Activated CD4-positive, alpha-beta memory T cell treated with anti-CD3 and anti-CD28 coated beads for 36 hours (primary cell): ENCODE results near the gene ZBTB7A. TPM values are rescaled to one million over a fixed set of nuclear protein-coding genes. Genes with fewer than 3 reads are reported as not detected.

Source experiments
- CTCF ChIA-PET: fragments of 350-600 bp; sonication (Branson Sonifier 250); formaldehyde crosslinking; loops from one replicate; lab custom pipeline; 2021; ENCODE audit warnings: antibody characterized with exemption, inconsistent platforms; lab: Charles Lee
- POLR2A ChIA-PET: fragments of 350-600 bp; sonication (Branson Sonifier 250); formaldehyde crosslinking; loops from one replicate; lab custom pipeline; 2021; ENCODE audit warnings: antibody characterized with exemption; lab: Charles Lee
- DNase-seq: peaks from one replicate; pipeline ENCODE4 v3.0.0-alpha.2; 2020
- H3K27ac Mint-ChIP-seq: one replicate; pipeline ENCODE4 v1.8.0; 2021; ENCODE audit warnings: mixed read lengths
- H3K27me3 Mint-ChIP-seq: one replicate; pipeline ENCODE4 v1.8.0; 2021; ENCODE audit warnings: mixed read lengths
- H3K36me3 Mint-ChIP-seq: one replicate; pipeline ENCODE4 v1.8.0; 2021; ENCODE audit warnings: mixed read lengths
- H3K4me1 Mint-ChIP-seq: one replicate; pipeline ENCODE4 v1.8.0; 2021; ENCODE audit warnings: low read depth, mixed read lengths
- H3K4me3 Mint-ChIP-seq: one replicate; pipeline ENCODE4 v1.8.0; 2021; ENCODE audit warnings: mild to moderate bottlenecking, mixed read lengths
- H3K9me3 Mint-ChIP-seq: one replicate; pipeline ENCODE4 v1.8.0; 2021; ENCODE audit warnings: mixed read lengths
- intact Hi-C: fragments of 100-400 bp; cut with micrococcal nuclease; formaldehyde crosslinking; loops from one replicate; pipeline ENCODE4 v1.15.1; 2023
- total RNA-seq, 2 experiments: library from RNA; stranded (reverse); gene quantifications; one replicate each; pipeline ENCODE4 v1.2.3, GENCODE V29; 2021

ZBTB7A gene
- total RNA-seq, 2 experiments from 2014 or later = 31.0 to 32.5 TPM

DNA sequence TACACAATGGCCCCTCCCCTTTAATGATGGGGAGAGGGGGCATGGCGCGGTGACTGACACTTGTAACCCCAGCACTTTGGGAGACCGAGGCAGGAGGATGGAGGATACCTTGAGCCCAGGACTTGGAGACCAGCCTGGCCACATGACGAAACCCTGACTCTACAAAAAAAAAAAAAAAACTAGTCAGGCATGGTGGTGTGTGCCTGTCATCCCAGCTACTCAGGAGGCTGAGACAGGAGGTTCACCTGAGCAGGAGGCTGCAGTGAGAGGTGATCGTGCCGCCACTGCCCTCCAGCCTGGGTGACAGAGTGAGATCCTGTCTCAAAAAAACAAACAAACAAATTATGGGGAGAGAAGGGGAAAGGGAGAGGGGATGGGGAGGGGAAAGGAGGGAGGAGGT lies 13.8 kb upstream of the ZBTB7A start:
- intact Hi-C loops = no loop called here
- ChIA-PET POLR2A (no interaction called here), CTCF (no interaction called here)

DNA sequence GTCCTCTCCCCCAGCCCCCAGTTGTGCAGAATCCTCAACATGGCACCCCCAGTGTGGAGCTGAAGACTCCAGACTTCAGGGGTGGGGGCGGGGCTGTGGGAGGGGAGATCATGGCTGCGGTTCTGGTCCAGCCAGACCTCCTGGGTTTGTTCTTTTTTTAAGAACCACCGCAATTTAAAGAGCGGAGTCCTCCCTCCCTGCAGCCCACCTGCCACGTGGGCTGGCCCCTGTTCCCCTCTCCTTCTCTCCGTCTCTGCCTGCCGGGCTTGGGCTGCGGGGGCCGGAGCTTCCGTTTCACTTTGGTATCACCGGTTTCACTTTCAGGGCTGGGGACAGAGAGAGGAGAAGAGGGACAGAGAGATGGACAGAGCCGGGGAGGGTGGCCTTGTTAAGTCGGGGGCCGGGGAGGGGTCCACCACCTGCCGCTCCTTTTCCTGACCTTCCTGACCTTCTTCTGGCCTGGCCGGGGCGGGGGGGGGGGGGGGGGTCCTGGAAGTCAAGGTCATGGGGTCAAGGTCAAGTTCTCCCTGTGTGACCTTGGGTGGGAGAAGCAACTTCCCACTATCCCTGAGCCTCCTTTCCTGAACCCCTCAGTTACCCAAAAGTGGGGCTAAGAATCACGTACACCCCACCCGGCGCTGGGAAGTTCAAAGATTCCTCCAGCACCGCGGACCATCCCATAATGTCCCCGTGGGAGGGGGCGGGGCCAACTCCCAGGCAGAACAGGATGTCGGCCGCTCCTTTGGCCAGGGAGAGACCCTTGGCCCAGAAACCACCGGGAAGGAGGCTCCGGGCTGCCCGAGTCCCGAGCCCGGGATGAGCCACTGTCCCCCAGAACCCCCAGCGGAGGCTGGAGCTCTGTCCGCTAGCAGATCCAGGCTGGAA lies 11.3 kb upstream of the ZBTB7A start:
- intact Hi-C loops = no loop called here
- Mint-ChIP-seq H3K4me1 (peaks cover 20% of the 10 kb centered on the region), H3K27ac (peak overlapping the region; percentile 75), H3K4me3 (peak overlapping the region; percentile 64), H3K36me3 (no peaks in the 10 kb centered on the region), H3K27me3 (no peaks in the 10 kb centered on the region), H3K9me3 (no peaks in the 10 kb centered on the region)
- POLR2A ChIA-PET = interaction anchor here (1.2 to 1.5 kb wide), 3 partner anchors 9 to 36 kb away, joined by 3 to 4 read pairs (median 3); no protein-coding TSS in a partner anchor
- DNase-seq = peak; percentile 77
- CTCF ChIA-PET = no interaction called here

More for the DNA sequence above, 13.8 kb upstream of the ZBTB7A start:
- Mint-ChIP-seq H3K27me3 (no peaks in the 10 kb centered on the region), H3K27ac (no peak overlapping the region), H3K9me3 (no peaks in the 10 kb centered on the region), H3K4me1 (peaks cover 29% of the 10 kb centered on the region), H3K4me3 (no peak overlapping the region), H3K36me3 (no peaks in the 10 kb centered on the region)
- no peak for DNase-seq

DNA sequence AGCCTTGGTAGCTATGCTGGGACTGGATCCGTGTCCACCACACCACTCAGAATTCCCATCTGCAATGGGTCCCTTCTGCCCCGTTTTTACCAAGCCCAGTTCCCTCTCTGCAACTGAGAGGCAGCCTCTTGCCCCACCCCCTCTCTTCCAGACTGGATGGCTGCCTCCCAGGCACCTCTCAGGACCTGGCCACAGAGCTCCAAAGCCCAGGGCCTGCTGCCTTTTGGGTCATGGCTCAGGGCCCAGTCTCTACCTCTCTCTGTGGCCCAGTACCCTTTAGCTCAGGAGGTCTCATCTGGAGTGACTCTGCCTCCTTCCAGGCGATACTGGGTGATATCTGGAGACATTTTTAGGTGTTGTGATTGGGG lies 10.3 kb upstream of the ZBTB7A start:
- Mint-ChIP-seq H3K27ac (no peak overlapping the region), H3K9me3 (no peaks in the 10 kb centered on the region), H3K4me3 (no peak overlapping the region), H3K36me3 (no peaks in the 10 kb centered on the region), H3K27me3 (no peaks in the 10 kb centered on the region), H3K4me1 (peaks cover 17% of the 10 kb centered on the region)
- CTCF ChIA-PET = no interaction called here
- intact Hi-C loops = no loop called here
- no peak for DNase-seq
- POLR2A ChIA-PET = interaction anchor here (1.2 to 1.5 kb wide), 2 partner anchors 11 to 37 kb away, joined by 3 to 4 read pairs; no protein-coding TSS in a partner anchor

DNA sequence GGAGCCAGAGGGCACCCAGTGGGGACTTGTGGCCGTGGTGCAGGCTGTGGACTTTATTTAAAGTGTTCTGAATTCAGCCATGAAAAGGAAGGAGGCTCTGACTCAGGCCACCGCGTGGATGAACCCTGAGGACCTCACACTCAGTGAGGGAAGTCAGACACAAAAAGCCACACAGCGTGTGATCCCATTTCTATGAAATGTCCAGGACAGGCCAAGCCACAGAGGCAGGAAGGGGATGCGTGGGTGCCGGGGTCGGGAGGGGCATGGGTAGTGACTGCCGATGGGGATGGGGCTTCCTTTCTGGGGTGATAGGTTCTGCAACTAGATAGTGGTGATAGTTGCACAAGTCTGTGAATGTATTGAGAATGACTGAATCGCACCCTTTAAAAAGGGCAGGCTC lies 8.7 kb upstream of the ZBTB7A start:
- Mint-ChIP-seq H3K36me3 (no peaks in the 10 kb centered on the region), H3K4me1 (peaks cover 17% of the 10 kb centered on the region), H3K9me3 (no peaks in the 10 kb centered on the region), H3K27ac (peak overlapping the region; percentile 46), H3K27me3 (no peaks in the 10 kb centered on the region), H3K4me3 (no peak overlapping the region)
- DNase-seq = peak; percentile 82
- ChIA-PET POLR2A (no interaction called here), CTCF (interaction anchor here (0.7 kb wide), 1 partner anchor 24 kb away, joined by 3 read pairs; no protein-coding TSS in a partner anchor)
- intact Hi-C loops = no loop called here

DNA sequence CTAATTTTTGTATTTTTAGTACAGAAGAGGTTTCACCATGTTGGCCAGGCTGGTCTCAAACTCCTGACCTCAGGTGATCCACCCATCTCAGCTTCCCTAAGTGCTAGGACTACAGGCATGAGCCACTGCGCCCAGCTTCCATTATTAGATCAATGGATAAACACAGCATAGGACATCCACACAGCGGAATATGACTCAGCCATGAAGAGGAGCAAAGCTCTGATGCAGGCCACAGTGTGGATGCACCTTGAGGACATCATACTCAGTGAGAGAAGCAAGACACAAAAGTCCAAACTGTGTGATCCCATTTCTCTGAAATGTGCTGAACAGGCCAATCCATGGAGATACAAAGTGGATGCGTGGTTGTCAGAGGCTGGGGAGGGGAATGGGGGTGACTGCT lies 4.9 kb upstream of the ZBTB7A start:
- POLR2A ChIA-PET = no interaction called here
- H3K4me1 Mint-ChIP-seq = peaks cover 24% of the 10 kb centered on the region
- H3K27me3 Mint-ChIP-seq = no peaks in the 10 kb centered on the region
- H3K9me3 Mint-ChIP-seq = no peaks in the 10 kb centered on the region
- no peak overlapping the region for H3K27ac Mint-ChIP-seq
- DNase-seq = no peak
- no peak overlapping the region for H3K4me3 Mint-ChIP-seq
- H3K36me3 Mint-ChIP-seq = no peaks in the 10 kb centered on the region
- intact Hi-C loops = no loop called here
- CTCF ChIA-PET = no interaction called here

DNA sequence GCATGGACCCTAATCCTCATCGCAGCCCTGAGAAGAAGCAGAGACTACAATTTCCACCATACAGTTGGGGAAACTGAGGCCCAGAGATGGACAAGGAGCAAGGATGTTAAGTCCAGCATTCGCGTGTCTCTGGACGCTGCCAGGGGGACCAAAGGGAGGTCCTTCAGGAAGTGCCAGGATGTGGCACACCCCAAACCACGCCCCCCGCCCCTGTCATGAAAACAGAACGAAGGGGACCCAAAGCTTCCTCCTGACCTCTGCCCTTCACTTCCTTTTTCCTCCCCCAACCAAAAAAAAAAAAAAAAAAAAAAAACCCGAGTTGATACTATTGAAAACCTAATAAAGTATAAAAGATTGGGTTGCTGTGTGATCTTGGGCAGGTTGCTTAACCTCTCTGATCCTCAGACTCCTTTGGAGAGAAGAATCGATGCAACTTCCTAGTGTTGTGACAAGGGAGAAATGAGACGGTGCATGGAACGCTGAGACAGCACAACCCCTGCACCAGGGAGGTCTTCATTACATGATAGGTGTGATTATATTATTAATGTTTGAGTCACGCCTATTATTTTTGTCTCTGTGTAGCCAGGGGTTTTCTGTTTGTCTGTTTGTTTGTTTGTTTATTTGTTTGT lies 2.7 kb upstream of the ZBTB7A start:
- H3K9me3 Mint-ChIP-seq = no peaks in the 10 kb centered on the region
- H3K27me3 Mint-ChIP-seq = no peaks in the 10 kb centered on the region
- peak; percentile 72 for DNase-seq
- H3K27ac Mint-ChIP-seq = peak overlapping the region; percentile 45
- POLR2A ChIA-PET = no interaction called here
- CTCF ChIA-PET = no interaction called here
- peaks cover 19% of the 10 kb centered on the region for H3K4me1 Mint-ChIP-seq
- H3K36me3 Mint-ChIP-seq = no peaks in the 10 kb centered on the region
- intact Hi-C loops = loop anchor here (2.0 to 10.0 kb wide), 4 partner anchors 35 to 495 kb away; partner anchors contain the start of genes APBA3, CHAF1A, HMG20B and MRPL54
- H3K4me3 Mint-ChIP-seq = peak overlapping the region; percentile 32

DNA sequence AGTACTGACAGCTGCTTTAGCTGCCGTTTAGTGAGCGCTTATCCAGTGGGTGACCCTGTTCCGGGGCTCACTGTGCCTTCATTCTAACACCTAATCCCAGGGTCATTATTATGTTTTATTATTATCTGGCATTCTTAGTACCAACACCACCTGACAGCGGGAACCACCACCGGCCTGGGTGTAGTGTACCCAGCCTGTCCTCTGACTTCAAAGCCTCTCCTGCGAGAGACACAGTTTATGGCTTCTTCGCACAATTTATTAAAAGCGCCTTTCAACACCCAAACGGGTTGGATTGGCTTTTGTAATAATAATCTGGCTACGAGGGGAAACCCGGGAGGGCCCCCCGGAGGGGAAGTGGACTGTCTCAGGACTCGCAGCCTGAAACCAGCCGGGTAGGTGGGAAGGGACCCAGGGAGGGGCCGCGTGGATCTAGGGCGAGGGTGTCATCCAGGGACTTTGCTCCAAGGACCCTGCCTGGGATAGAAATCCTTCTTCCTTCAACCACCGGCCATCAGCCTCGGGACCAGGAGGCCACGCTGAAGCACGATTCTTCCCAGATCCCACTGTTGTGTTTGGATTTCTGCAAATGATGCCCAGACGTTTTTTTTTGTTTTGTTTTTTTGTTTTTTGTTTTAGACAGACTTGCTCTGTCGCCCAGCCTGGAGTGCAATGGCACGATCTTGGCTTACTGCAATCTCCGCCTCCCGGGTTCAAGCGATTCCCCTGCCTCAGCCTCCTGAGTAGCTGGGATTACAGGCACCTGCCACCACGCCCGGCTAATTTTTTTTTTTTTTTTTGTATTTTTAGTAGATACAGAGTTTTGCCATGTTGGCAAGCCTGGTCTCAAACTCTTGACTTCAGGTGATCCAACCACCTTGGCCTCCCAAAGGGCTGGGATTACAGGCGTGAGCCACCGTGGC lies 1.6 kb upstream of the ZBTB7A start:
- Mint-ChIP-seq H3K27me3 (no peaks in the 10 kb centered on the region), H3K27ac (peak overlapping the region; percentile 69), H3K36me3 (peaks cover 5% of the 10 kb centered on the region), H3K4me3 (peak overlapping the region; percentile 71), H3K9me3 (no peaks in the 10 kb centered on the region), H3K4me1 (peaks cover 23% of the 10 kb centered on the region)
- ChIA-PET POLR2A (no interaction called here), CTCF (no interaction called here)
- intact Hi-C loops = loop anchor here (2.0 to 10.0 kb wide), 4 partner anchors 36 to 494 kb away; partner anchors contain the start of genes APBA3, CHAF1A, HMG20B and MRPL54
- no peak for DNase-seq

DNA sequence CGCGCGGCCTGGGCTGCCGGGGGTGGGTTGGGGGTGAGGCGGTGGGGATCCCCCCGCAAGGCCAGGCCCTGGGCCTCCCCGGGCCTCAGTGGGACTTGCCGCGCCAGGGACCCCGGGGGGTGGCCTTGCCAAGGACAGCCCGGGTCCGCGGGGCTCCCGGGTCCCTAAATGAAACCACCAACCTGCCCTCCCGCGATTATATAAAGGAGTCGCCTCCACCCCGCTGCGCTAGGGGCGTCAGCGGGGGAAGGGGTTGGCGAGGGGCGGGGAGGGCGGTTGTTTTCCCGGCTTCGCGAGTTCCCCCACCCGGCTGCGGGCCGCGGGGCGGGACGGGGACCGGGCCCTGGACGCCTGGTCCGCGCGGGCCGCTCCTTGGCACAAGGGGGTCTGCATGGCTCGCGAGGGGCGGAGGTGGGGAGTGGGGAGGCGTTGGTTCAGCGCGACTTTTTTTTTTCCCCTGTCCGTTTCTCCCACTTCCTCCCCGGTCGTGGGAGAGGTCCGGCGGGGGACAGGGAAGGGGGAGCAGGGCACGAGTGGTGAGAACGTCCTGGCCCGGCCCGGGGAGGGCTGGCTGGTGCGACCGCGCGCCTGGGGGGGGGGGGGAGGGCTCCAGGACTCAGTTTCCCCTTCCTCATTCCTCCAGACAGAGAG lies 822 bp upstream of the ZBTB7A start:
- Mint-ChIP-seq H3K27me3 (no peaks in the 10 kb centered on the region), H3K9me3 (no peaks in the 10 kb centered on the region), H3K4me1 (peaks cover 31% of the 10 kb centered on the region), H3K27ac (peak overlapping the region; percentile 69), H3K4me3 (peak overlapping the region; percentile 71), H3K36me3 (peaks cover 5% of the 10 kb centered on the region)
- CTCF ChIA-PET = no interaction called here
- DNase-seq = no peak
- POLR2A ChIA-PET = no interaction called here
- intact Hi-C loops = loop anchor here (2.0 to 10.0 kb wide), 5 partner anchors 37 to 493 kb away; partner anchors contain the start of genes APBA3, CHAF1A, HMG20B and MRPL54

DNA sequence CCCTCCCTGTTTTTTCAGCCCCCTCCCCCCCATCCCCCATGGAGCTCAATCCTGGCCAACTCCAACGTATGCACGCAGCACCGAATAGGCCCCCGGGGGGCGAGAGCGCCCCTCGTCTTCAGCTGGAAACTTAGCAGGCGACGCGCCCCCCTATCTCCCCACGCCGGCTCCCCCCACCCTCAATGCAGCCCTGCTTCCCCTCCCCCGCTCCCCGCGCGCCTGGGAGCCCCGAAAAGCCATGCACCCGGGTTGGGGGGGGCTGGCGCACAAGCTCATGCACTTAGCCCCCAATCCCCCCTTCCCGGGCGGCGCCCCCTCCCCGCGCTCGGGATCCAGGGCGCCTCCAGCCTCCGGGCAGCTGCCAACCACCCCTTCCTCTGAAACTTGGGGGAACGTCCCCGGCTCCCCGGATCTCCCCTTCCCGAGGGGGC lies 508 bp downstream of the ZBTB7A start:
- Mint-ChIP-seq H3K4me1 (peaks cover 40% of the 10 kb centered on the region), H3K9me3 (no peaks in the 10 kb centered on the region), H3K27me3 (no peaks in the 10 kb centered on the region), H3K36me3 (peaks cover 5% of the 10 kb centered on the region), H3K27ac (no peak overlapping the region), H3K4me3 (peak overlapping the region; percentile 57)
- DNase-seq = no peak
- POLR2A ChIA-PET = interaction anchor here (1.3 kb wide), 1 partner anchor 80 kb away, joined by 4 read pairs; the partner anchor contains the start of gene EEF2
- CTCF ChIA-PET = interaction anchor here (1.4 kb wide), 1 partner anchor 81 kb away, joined by 3 read pairs; the partner anchor contains the start of gene EEF2
- intact Hi-C loops = loop anchor here (1.0 to 10.0 kb wide), 5 partner anchors 59 to 491 kb away; partner anchors contain the start of genes APBA3, CHAF1A, HMG20B and MRPL54

DNA sequence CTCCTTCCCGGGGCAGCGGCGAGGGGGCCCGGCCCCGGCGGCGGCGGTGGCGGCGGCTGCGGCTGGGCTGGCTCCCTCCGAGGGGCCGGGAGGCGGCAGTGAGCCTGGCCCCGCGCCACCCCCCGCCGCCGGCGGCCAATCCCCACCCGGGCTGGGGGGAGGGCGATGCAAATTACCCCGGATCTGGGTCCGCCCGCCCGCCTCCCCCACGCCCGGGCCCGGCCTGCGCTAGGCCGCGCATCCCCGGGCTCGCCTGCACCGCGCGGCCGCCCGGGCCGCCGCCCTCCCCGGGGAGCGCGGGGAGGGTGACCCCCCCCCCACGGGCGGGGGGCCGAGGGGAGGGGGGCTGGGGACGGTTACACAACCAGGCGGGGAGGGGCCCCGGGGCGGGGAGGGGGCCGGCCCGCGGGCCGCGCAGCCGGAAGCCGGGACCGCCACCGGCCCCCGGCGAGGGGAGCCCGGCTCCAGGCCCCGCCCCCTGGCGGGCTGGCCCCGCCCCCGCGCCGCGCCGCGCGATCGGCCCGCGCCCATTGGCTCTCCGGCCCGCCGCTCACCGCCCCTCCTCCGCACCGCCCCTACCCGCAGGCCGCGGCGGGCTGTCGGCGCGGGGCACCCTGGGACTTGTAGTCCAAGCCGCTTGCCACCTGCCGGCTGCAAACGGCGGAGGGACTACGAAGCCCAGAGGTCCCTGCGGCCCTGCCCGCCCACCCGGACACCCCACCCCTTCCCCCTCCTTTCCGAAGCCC lies 1.1 kb downstream of the ZBTB7A start:
- Mint-ChIP-seq H3K4me1 (peaks cover 41% of the 10 kb centered on the region), H3K27me3 (no peaks in the 10 kb centered on the region), H3K36me3 (peaks cover 5% of the 10 kb centered on the region), H3K9me3 (no peaks in the 10 kb centered on the region), H3K27ac (no peak overlapping the region), H3K4me3 (peak overlapping the region; percentile 57)
- peak; percentile 97 for DNase-seq
- POLR2A ChIA-PET = interaction anchor here (1.3 kb wide), 1 partner anchor 80 kb away, joined by 4 read pairs; the partner anchor contains the start of gene EEF2
- CTCF ChIA-PET = interaction anchor here (1.4 kb wide), 1 partner anchor 80 kb away, joined by 3 read pairs; the partner anchor contains the start of gene EEF2
- intact Hi-C loops = loop anchor here (1.0 to 10.0 kb wide), 5 partner anchors 58 to 491 kb away; partner anchors contain the start of genes APBA3, CHAF1A, HMG20B and MRPL54
